ENCODE measurements around the gene TMOD3.
A peak's percentile ranks its signal among the peaks of the same experiment; 100 is the strongest.

Gene TMOD3

DNA sequence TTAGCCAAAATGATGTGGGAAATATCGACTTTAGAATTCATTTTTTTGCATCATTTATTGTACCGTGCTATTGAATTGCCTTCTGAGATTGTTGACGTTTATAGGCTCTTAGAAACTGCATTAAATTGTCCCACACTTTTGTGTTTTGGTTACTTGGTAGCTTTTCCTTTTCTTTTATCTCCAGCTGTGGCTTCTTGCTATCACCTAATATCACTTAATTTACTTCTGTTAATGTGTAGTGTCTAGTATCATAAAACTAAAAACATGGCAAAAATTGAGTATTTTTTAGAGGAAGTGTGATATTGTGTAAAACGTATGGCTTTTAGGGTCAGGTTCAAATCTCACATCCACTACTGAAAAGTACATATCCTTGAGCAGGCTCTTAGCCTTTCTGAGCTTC is 11.2 kb downstream of the TMOD3 start:
- H3K27ac ChIP-seq (ENCODE audit: low read depth, low read length) = no peak overlapping the region
- whole genome bisulfite sequencing (ENCODE audit: extremely low coverage, insufficient coverage, low lambda C conversion rate) = 100% methylated on average over 1 of the region's 4 CpGs
- H3K4me2 ChIP-seq (ENCODE audit: low read length) = no peak overlapping the region
- peaks cover 7% of the 10 kb centered on the region for H3K4me1 ChIP-seq (ENCODE audit: control insufficient read depth, low read depth, low read length)
- H3K4me3 ChIP-seq (ENCODE audit: low read length) = no peak overlapping the region
- H2BK15ac ChIP-seq (replicated peaks; ENCODE audit: low read depth) = no peak overlapping the region
- H3K56ac ChIP-seq (ENCODE audit: low read length) = no peak overlapping the region
- H3K27me3 ChIP-seq (ENCODE audit: insufficient read depth, low read length, poor library complexity) = no peaks in the 10 kb centered on the region
- no peak overlapping the region for H2BK120ac ChIP-seq (ENCODE audit: low read depth, low read length)
- no peak overlapping the region for H3K18ac ChIP-seq (ENCODE audit: low read length)
- peaks cover 21% of the 10 kb centered on the region for H3K79me1 ChIP-seq (ENCODE audit: low read length)
- peaks cover 34% of the 10 kb centered on the region for H3K79me2 ChIP-seq (ENCODE audit: control insufficient read depth, insufficient read depth, low read length)
- no peak overlapping the region for H2AK5ac ChIP-seq (ENCODE audit: low read length)
- no peak overlapping the region for H3K23ac ChIP-seq (ENCODE audit: low read length)
- H2BK5ac ChIP-seq (ENCODE audit: low read length) = no peak overlapping the region
- no peak for DNase-seq
- no peak overlapping the region for H3K9ac ChIP-seq (ENCODE audit: low read length)
- no peak overlapping the region for H4K5ac ChIP-seq (ENCODE audit: low read length)
- no peaks in the 10 kb centered on the region for H3K36me3 ChIP-seq (ENCODE audit: control insufficient read depth, insufficient read depth, low read length)
- no peak overlapping the region for H3K4ac ChIP-seq (ENCODE audit: low read depth, low read length)
- H4K8ac ChIP-seq (ENCODE audit: low read depth, low read length) = no peak overlapping the region

DNA sequence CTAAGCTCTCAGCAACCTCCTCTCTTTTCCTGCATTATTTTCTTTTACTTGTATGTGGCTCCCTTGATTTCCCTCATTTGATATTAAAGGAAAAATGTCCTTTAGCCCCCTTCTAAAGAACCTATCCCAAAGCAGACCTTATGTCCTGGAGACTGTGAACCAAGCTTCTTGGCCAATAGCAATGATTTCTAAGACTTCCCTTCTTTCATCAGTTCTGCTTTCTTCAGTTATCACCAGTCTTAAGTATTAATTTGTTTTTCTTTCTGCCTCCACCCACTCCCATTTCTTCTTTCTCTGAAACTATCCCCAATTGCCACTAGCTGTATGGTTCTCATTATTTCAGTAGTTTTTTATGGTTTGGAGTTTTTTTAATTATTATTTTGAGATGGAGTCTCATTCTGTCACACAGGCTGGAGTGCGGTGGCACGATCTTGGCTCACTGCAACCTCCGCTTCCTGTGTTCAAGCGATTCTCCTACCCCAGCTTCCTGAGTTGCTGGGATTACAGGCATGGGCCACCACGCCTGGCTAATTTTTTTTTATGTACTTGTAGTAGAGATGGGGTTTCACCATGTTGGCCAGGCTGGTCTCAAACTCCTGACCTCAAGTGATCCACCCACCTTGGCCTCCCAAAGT is 12.1 kb downstream of the TMOD3 start:
- Histone ChIP-seq H3K23ac (ENCODE audit: low read length) (no peak overlapping the region), H3K4me2 (ENCODE audit: low read length) (no peak overlapping the region), H2BK5ac (ENCODE audit: low read length) (no peak overlapping the region), H3K79me2 (ENCODE audit: control insufficient read depth, insufficient read depth, low read length) (peaks cover 34% of the 10 kb centered on the region), H2BK15ac (replicated peaks; ENCODE audit: low read depth) (no peak overlapping the region), H3K56ac (ENCODE audit: low read length) (no peak overlapping the region), H2BK120ac (ENCODE audit: low read depth, low read length) (no peak overlapping the region), H3K4me3 (ENCODE audit: low read length) (no peak overlapping the region), H2AK5ac (ENCODE audit: low read length) (no peak overlapping the region), H3K4me1 (ENCODE audit: control insufficient read depth, low read depth, low read length) (peaks cover 7% of the 10 kb centered on the region), H3K9ac (ENCODE audit: low read length) (no peak overlapping the region), H3K18ac (ENCODE audit: low read length) (no peak overlapping the region), H3K36me3 (ENCODE audit: control insufficient read depth, insufficient read depth, low read length) (no peaks in the 10 kb centered on the region), H3K4ac (ENCODE audit: low read depth, low read length) (no peak overlapping the region), H3K27ac (ENCODE audit: low read depth, low read length) (no peak overlapping the region), H3K27me3 (ENCODE audit: insufficient read depth, low read length, poor library complexity) (no peaks in the 10 kb centered on the region), H4K8ac (ENCODE audit: low read depth, low read length) (no peak overlapping the region), H3K79me1 (ENCODE audit: low read length) (peaks cover 21% of the 10 kb centered on the region), H4K5ac (ENCODE audit: low read length) (no peak overlapping the region)
- no CpG with 5 or more reads among the region's 5 CpGs for WGBS (ENCODE audit: extremely low coverage, insufficient coverage, low lambda C conversion rate)
- no peak for DNase-seq

DNA sequence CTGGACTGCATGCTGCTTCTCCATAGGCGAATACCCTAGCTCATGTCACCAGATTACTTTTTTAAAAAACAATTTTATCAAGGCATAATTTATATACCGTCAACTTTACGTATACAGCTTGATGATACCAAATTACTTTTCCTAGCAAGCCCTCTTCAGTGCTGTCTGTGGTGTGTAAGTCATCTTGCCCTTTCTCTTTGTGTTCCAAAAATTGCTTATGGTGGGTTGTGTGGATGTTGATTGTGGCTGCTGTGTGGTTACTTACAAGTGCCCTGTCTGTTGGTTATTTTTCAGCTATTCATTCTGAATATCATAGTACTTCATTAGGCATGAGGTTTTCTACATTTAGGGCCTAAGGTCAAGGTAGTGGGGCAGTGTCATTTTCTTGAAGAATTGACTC is 12.8 kb downstream of the TMOD3 start:
- H3K9ac ChIP-seq (ENCODE audit: low read length) = no peak overlapping the region
- no peaks in the 10 kb centered on the region for H3K36me3 ChIP-seq (ENCODE audit: control insufficient read depth, insufficient read depth, low read length)
- H3K79me2 ChIP-seq (ENCODE audit: control insufficient read depth, insufficient read depth, low read length) = peaks cover 35% of the 10 kb centered on the region
- H2BK120ac ChIP-seq (ENCODE audit: low read depth, low read length) = no peak overlapping the region
- H4K5ac ChIP-seq (ENCODE audit: low read length) = no peak overlapping the region
- H3K27ac ChIP-seq (ENCODE audit: low read depth, low read length) = no peak overlapping the region
- H3K27me3 ChIP-seq (ENCODE audit: insufficient read depth, low read length, poor library complexity) = no peaks in the 10 kb centered on the region
- H3K4me1 ChIP-seq (ENCODE audit: control insufficient read depth, low read depth, low read length) = peaks cover 7% of the 10 kb centered on the region
- no peak overlapping the region for H3K56ac ChIP-seq (ENCODE audit: low read length)
- no peak overlapping the region for H2AK5ac ChIP-seq (ENCODE audit: low read length)
- no peak overlapping the region for H2BK5ac ChIP-seq (ENCODE audit: low read length)
- H3K4me2 ChIP-seq (ENCODE audit: low read length) = no peak overlapping the region
- H3K23ac ChIP-seq (ENCODE audit: low read length) = no peak overlapping the region
- no peak overlapping the region for H3K18ac ChIP-seq (ENCODE audit: low read length)
- no peak overlapping the region for H3K4me3 ChIP-seq (ENCODE audit: low read length)
- no peak overlapping the region for H3K4ac ChIP-seq (ENCODE audit: low read depth, low read length)
- H3K79me1 ChIP-seq (ENCODE audit: low read length) = peaks cover 21% of the 10 kb centered on the region
- no peak overlapping the region for H4K8ac ChIP-seq (ENCODE audit: low read depth, low read length)
- DNase-seq = no peak
- no peak overlapping the region for H2BK15ac ChIP-seq (replicated peaks; ENCODE audit: low read depth)
- no CpG with 5 or more reads among the region's 3 CpGs for WGBS (ENCODE audit: extremely low coverage, insufficient coverage, low lambda C conversion rate)

DNA sequence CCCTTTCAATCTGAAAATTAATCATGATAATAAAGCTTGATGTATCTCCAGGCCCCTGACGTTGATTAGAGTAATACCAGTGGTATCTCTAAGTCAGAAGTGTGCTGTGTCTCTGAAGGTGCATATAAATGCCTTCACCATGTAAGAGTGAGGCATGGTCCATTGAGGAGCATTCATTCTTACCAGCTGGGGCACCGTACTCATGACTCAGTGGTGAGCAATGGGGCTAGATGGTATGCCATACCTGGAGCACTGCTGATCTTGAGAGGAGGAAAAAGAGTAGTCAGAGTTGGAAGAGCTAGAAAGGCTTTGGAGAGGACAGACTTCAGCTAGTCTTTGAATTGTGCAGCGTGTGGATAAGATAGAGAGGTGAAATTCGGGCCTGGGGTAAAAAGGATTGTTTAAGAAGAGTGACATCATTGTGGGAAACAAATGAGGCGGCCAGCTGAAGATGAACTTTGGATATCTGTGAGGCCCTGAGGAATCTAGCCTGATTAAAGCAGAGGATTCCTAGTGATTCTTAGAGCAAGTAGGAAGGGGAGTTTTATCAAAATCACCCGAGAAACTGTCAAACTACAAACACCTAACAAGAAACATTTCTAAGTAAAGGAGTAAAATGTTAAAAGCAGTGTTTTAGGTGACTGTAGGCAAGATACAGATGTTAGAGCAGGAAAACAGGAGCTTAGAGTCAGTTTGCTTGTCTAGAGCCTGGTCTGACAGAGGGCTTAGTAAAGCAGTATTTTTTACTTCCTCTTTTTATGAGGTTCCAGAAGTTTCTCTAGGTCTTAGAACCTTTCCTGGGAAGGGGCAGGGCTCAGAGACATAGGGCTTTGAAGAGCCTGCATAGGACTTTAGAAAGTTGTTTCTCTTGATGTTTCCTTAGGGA is 13.6 kb downstream of the TMOD3 start:
- no peak overlapping the region for H4K8ac ChIP-seq (ENCODE audit: low read depth, low read length)
- peaks cover 30% of the 10 kb centered on the region for H3K79me2 ChIP-seq (ENCODE audit: control insufficient read depth, insufficient read depth, low read length)
- H3K9ac ChIP-seq (ENCODE audit: low read length) = no peak overlapping the region
- H2BK120ac ChIP-seq (ENCODE audit: low read depth, low read length) = no peak overlapping the region
- H3K4me2 ChIP-seq (ENCODE audit: low read length) = no peak overlapping the region
- peaks cover 7% of the 10 kb centered on the region for H3K4me1 ChIP-seq (ENCODE audit: control insufficient read depth, low read depth, low read length)
- H2BK15ac ChIP-seq (replicated peaks; ENCODE audit: low read depth) = no peak overlapping the region
- DNase-seq = peak; percentile 70
- no peak overlapping the region for H3K56ac ChIP-seq (ENCODE audit: low read length)
- H2BK5ac ChIP-seq (ENCODE audit: low read length) = no peak overlapping the region
- peak overlapping the region; percentile 15 for H3K23ac ChIP-seq (ENCODE audit: low read length)
- no peak overlapping the region for H3K27ac ChIP-seq (ENCODE audit: low read depth, low read length)
- no peak overlapping the region for H3K4me3 ChIP-seq (ENCODE audit: low read length)
- H4K5ac ChIP-seq (ENCODE audit: low read length) = no peak overlapping the region
- peaks cover 17% of the 10 kb centered on the region for H3K79me1 ChIP-seq (ENCODE audit: low read length)
- no CpG with 5 or more reads among the region's 6 CpGs for WGBS (ENCODE audit: extremely low coverage, insufficient coverage, low lambda C conversion rate)
- H3K4ac ChIP-seq (ENCODE audit: low read depth, low read length) = no peak overlapping the region
- no peaks in the 10 kb centered on the region for H3K27me3 ChIP-seq (ENCODE audit: insufficient read depth, low read length, poor library complexity)
- no peak overlapping the region for H3K18ac ChIP-seq (ENCODE audit: low read length)
- no peaks in the 10 kb centered on the region for H3K36me3 ChIP-seq (ENCODE audit: control insufficient read depth, insufficient read depth, low read length)
- no peak overlapping the region for H2AK5ac ChIP-seq (ENCODE audit: low read length)

DNA sequence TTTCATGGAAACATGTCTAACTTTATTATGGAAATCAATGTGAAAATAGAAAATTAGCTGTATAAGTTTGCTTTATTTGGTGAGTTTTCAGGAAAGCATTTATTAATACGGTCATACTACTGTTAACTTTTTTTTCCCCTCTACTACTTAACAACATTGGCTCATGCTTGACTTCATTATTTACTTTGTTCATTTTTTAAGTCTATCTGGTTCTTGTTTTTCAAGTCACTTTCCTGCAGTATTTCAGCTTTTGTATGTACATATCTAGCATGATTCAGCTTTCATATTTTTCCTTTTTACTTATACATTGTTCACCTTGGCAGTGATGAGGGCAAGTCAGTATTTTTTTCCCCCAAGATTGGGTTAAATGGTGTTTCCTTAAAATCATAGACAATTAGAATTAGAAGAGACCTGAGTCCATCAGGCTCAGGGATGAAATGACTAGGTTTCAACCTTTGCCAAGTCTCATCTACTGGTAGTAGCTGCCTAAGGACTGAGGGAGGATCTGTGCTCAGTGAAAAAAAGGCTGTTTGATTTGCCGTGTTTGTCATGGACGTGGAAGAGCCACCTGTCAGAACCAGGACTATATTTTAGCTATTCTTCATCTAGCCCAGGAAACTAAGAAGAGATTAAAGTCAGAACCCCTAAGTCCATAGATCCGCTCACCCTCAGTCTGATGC is 15.4 kb downstream of the TMOD3 start:
- Histone ChIP-seq H4K5ac (ENCODE audit: low read length) (no peak overlapping the region), H3K79me1 (ENCODE audit: low read length) (peaks cover 20% of the 10 kb centered on the region), H2AK5ac (ENCODE audit: low read length) (no peak overlapping the region), H3K4me2 (ENCODE audit: low read length) (no peak overlapping the region), H4K8ac (ENCODE audit: low read depth, low read length) (no peak overlapping the region), H2BK120ac (ENCODE audit: low read depth, low read length) (no peak overlapping the region), H3K9ac (ENCODE audit: low read length) (no peak overlapping the region), H3K18ac (ENCODE audit: low read length) (no peak overlapping the region), H3K4ac (ENCODE audit: low read depth, low read length) (no peak overlapping the region), H3K27me3 (ENCODE audit: insufficient read depth, low read length, poor library complexity) (no peaks in the 10 kb centered on the region), H3K4me1 (ENCODE audit: control insufficient read depth, low read depth, low read length) (peaks cover 7% of the 10 kb centered on the region), H3K23ac (ENCODE audit: low read length) (no peak overlapping the region), H3K36me3 (ENCODE audit: control insufficient read depth, insufficient read depth, low read length) (no peaks in the 10 kb centered on the region), H2BK5ac (ENCODE audit: low read length) (no peak overlapping the region), H3K79me2 (ENCODE audit: control insufficient read depth, insufficient read depth, low read length) (peaks cover 30% of the 10 kb centered on the region), H3K56ac (ENCODE audit: low read length) (no peak overlapping the region), H2BK15ac (replicated peaks; ENCODE audit: low read depth) (no peak overlapping the region), H3K27ac (ENCODE audit: low read depth, low read length) (no peak overlapping the region), H3K4me3 (ENCODE audit: low read length) (no peak overlapping the region)
- WGBS (ENCODE audit: extremely low coverage, insufficient coverage, low lambda C conversion rate) = no CpG with 5 or more reads among the region's 4 CpGs
- DNase-seq = no peak
